Prostate gland (tissue), 2 donors: ENCODE results near the gene PRDM7. TPM values are rescaled to one million over a fixed set of nuclear protein-coding genes. Genes with fewer than 3 reads are reported as not detected.

Source experiments
- DNase-seq: peaks from one replicate; pipeline ENCODE4 v3.0.0-alpha.2; 2019; ENCODE audit warnings: low spot score
- H3K27ac ChIP-seq, 2 donors: fragments of 200-600 bp; sonication (generic); 2 replicates each; pipeline ENCODE4 v1.5.1; 2017 to 2019
- H3K27me3 ChIP-seq: fragments of 200-600 bp; sonication (generic); replicated peaks from 2 replicates; pipeline ENCODE4 v1.5.1; 2019; ENCODE audit not compliant: insufficient read depth
- H3K36me3 ChIP-seq, 2 donors: fragments of 200-600 bp; sonication (generic); 1 replicate in 1 of 2; 2 replicates in 1 of 2; pipeline versions ENCODE4 v1.5.1 to v1.8.1; 2017 to 2019
- H3K4me1 ChIP-seq: fragments of 200-600 bp; sonication (generic); replicated peaks from 2 replicates; pipeline ENCODE4 v1.5.1; 2019
- H3K4me3 ChIP-seq, 2 donors: fragments of 200-600 bp; sonication (generic); 2 replicates each; pipeline ENCODE4 v1.5.1; 2017 to 2019
- H3K9me3 ChIP-seq: fragments of 200-600 bp; sonication (generic); 2 replicates; pipeline ENCODE4 v1.5.1; 2017
- POLR2A ChIP-seq: fragments of 450-650 bp; IDR thresholded peaks from one replicate; pipeline ENCODE4 v1.6.1; 2016; ENCODE audit warnings: antibody characterized with exemption, mild to moderate bottlenecking
- POLR2AphosphoS5 ChIP-seq: sonication (generic); formaldehyde crosslinking; IDR thresholded peaks from one replicate; pipeline ENCODE4 v1.6.1; 2017; ENCODE audit warnings: antibody characterized with exemption
- WGBS: methylation state at CpG from one replicate; pipeline ENCODE4 v1.1.5; 2018; 5-methylcytosine and 5-hydroxymethylcytosine counted together
- intact Hi-C: fragments of 100-400 bp; cut with DNase I; formaldehyde crosslinking; loops from one replicate; pipeline ENCODE4 v1.14.2; 2022
- total RNA-seq, 2 donors: library from RNA; depleted of rRNA; stranded (reverse); fragments of >200 nt; gene quantifications; one replicate each; pipeline ENCODE4 v1.1.0, GENCODE V29; 2016
- TF ChIP-seq, protein P1 (sequence below), 4 experiments: fragments of 200-600 bp in 2 of 4; fragments of 450-650 bp in 2 of 4; sonication (generic) in 2 of 4; IDR thresholded peaks; 1 replicate in 3 of 4; 2 replicates in 1 of 4; pipeline ENCODE4 v1.5.1; 2016 to 2019; ENCODE audit warnings: antibody characterized with exemption in 4 of 4, mild to moderate bottlenecking in 2 of 4, moderate library complexity in 2 of 4

Gene PRDM7
- total RNA-seq, 2 donors from 2014 or later = 0.09 to 0.28 TPM

DNA sequence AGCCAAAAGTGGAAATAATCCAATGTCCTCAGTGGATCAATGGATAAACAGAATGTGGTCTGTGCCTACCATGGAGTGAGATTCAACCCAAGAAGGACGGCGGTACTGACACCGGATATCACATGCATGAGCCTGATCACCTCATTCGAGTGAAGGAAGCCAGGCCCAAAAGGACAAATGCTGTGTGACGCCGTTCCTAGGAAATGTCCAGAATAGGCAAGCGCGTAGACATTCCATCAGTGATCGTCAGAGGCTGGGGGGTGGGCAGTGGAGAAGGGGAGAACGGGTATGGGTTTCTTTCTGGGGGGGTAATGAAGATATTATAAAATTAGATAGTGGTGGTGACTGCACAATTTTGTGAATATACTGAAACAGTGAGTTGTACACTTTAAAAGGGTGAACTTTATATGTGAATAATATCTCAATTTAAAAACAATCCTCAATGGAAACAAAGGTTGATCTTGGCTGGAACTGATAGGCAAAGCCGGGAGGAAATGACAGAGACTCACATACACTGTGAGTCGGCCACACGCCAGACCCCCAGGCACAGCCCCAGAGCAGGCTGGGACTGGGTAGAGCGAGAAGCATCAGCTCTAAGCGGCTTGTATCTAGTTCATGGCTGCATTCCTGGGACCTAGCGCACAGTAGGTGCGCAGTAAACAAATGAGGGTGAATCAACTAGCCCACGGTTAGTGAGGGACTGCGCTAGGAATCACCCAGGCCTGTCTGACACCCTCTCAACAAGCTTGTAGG is 61.4 kb downstream of the PRDM7 start:
- TF ChIP-seq POLR2AphosphoS5 = no peak
- TF ChIP-seq, protein P1, sequence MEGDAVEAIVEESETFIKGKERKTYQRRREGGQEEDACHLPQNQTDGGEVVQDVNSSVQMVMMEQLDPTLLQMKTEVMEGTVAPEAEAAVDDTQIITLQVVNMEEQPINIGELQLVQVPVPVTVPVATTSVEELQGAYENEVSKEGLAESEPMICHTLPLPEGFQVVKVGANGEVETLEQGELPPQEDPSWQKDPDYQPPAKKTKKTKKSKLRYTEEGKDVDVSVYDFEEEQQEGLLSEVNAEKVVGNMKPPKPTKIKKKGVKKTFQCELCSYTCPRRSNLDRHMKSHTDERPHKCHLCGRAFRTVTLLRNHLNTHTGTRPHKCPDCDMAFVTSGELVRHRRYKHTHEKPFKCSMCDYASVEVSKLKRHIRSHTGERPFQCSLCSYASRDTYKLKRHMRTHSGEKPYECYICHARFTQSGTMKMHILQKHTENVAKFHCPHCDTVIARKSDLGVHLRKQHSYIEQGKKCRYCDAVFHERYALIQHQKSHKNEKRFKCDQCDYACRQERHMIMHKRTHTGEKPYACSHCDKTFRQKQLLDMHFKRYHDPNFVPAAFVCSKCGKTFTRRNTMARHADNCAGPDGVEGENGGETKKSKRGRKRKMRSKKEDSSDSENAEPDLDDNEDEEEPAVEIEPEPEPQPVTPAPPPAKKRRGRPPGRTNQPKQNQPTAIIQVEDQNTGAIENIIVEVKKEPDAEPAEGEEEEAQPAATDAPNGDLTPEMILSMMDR (IDR thresholded peaks at IDR 0.05) = no peak
- TF ChIP-seq POLR2A = no peak
- no peaks in the 10 kb centered on the region for H3K36me3 ChIP-seq
- DNase-seq = no peak
- intact Hi-C loops = no loop called here
- no peaks in the 10 kb centered on the region for H3K27me3 ChIP-seq
- no peaks in the 10 kb centered on the region for H3K9me3 ChIP-seq
- WGBS = 88% methylated on average over 19 of the region's 19 CpGs
- no peak overlapping the region for H3K4me3 ChIP-seq
- H3K4me1 ChIP-seq = no peaks in the 10 kb centered on the region
- H3K27ac ChIP-seq = no peak overlapping the region

DNA sequence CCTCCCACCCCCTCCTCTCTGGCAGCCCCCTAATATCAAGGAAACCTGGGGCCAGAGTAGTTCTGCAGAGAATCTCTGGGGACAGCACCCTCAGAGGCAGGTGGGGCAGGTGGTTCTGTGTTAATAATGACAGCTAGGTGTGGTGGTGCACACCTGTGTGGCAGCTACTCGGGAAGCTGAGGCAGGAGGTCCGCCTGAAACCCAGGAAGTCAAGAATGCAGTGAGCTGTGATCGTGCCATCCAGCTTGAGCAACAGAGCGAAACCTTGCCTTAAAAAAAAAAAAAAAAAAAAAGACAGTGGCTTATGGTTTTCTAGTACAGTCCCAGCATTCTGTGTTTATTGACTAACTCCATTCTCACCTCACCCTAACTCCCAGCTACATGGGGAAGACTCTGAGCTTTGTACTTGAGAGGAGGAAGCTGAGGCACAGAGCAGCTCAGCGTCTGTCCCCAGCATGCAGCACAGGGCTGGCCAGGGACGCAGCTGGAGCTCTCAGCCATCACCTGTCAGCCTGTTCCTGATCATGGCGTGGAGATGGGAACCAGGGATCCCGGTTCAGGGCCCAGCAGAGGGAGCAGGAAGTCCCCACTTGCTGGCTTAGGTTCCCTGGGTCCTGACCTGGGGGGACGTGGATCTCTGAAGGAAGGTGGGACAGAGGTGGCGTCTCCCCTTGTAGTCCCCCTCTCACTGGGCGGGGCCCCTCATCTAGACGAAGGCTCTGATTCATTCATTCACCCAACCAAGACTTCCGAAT is 64.0 kb downstream of the PRDM7 start:
- no peak for DNase-seq
- H3K27me3 ChIP-seq = no peaks in the 10 kb centered on the region
- H3K4me1 ChIP-seq = no peaks in the 10 kb centered on the region
- no peaks in the 10 kb centered on the region for H3K9me3 ChIP-seq
- intact Hi-C loops = no loop called here
- TF ChIP-seq, protein P1 (IDR thresholded peaks at IDR 0.05) = no peak
- TF ChIP-seq POLR2AphosphoS5 (no peak), POLR2A (no peak)
- 82% methylated on average over 13 of the region's 13 CpGs for WGBS
- no peak overlapping the region for H3K4me3 ChIP-seq
- no peak overlapping the region for H3K27ac ChIP-seq
- H3K36me3 ChIP-seq = no peaks in the 10 kb centered on the region

DNA sequence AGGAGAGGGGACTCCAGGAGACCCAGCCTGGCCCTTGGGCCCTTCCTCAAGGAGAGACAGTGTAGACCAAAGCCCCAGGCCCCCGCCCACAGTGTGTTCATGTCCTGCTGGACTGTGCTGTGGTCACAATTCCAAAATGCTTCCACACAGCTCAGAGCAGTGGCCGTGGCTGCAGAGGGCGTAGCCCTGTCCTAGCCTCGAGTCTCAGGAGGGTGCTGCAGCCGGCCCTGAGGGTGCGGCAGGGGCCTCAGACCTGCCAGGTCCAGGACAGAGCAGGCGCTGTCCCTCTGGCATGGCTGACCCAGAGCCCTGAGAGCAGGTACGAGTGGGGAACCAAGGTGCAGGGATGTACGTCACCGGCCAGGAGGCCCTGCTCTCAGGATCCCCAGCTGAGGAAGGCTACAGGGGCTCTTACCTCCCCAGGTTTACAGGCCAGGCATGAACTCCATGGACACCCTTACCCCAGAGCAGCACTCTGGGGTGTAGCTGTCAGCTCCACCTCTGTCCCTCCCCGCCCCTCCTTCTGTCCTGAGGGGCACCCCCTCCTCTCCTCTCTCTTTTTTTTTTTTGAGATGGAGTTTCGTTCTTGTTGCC is 65.1 kb downstream of the PRDM7 start:
- Histone ChIP-seq H3K27me3 (no peaks in the 10 kb centered on the region), H3K27ac (no peak overlapping the region), H3K4me1 (no peaks in the 10 kb centered on the region), H3K36me3 (no peaks in the 10 kb centered on the region), H3K9me3 (no peaks in the 10 kb centered on the region), H3K4me3 (no peak overlapping the region)
- TF ChIP-seq, protein P1 (IDR thresholded peaks at IDR 0.05) = no peak
- TF ChIP-seq POLR2A (no peak), POLR2AphosphoS5 (no peak)
- 92% methylated on average over 12 of the region's 12 CpGs for WGBS
- DNase-seq = no peak
- intact Hi-C loops = no loop called here

DNA sequence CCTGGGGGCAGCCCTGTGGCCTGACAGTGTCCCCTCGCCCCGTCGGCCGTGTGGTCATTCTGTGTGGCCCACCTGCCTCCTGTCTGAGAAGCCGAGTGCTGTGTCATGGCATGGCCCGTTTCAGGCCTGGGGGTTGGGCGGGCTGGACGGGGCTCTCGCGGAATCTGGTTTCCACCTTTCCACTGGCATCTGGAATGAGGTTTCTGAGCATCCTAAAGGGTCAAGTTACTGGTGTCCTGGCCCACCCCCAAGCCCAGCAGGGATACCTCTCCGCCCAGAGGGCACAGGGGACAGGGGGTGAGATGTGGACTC is 65.7 kb downstream of the PRDM7 start:
- Histone ChIP-seq H3K36me3 (no peaks in the 10 kb centered on the region), H3K4me1 (no peaks in the 10 kb centered on the region), H3K9me3 (no peaks in the 10 kb centered on the region), H3K27me3 (no peaks in the 10 kb centered on the region), H3K4me3 (no peak overlapping the region), H3K27ac (no peak overlapping the region)
- intact Hi-C loops = no loop called here
- TF ChIP-seq, protein P1 (IDR thresholded peaks at IDR 0.05) = no peak
- TF ChIP-seq POLR2A (no peak), POLR2AphosphoS5 (no peak)
- DNase-seq = no peak
- 74% methylated on average over 10 of the region's 11 CpGs for WGBS
